Thyroid gland (tissue), 4 donors: ENCODE results near the gene EFL1.

Experiments used
- POLR2A ChIP-seq, 2 donors: fragments of 450-650 bp; IDR thresholded peaks; one replicate each; pipeline ENCODE4 v1.6.1; 2017; ENCODE audit warnings: antibody characterized with exemption in 2 of 2, mild to moderate bottlenecking in 2 of 2, moderate library complexity in 1 of 2
- TF ChIP-seq, protein P1 (sequence below), 6 experiments: fragments of 200-600 bp in 3 of 6; fragments of 450-650 bp in 3 of 6; sonication (generic) in 3 of 6; IDR thresholded peaks; one replicate each; pipeline ENCODE4 v1.5.1; 2016 to 2019; ENCODE audit warnings: antibody characterized with exemption in 6 of 6, mild to moderate bottlenecking in 2 of 6, inconsistent platforms in 1 of 6, moderate library complexity in 1 of 6

DNA sequence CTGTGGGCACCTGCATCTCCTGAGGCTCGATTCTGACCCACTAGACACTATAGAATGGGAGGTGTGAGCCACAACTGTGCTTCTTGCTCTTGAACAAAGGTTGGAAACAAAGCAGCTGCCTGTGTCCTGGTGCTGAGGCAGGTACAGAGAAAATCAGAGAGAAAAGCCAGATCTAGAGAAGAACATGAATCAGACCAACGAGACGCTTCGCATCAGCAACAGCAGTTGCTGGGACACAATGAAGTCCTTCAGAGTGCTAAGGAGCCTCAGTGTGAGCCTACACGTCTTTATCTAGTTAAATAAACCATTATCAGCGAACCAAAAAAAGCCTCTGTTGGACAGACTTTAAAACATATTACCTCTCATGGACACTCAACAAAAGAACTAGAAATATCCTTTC, 130.4 kb downstream of the EFL1 start:
- no peak for TF ChIP-seq POLR2A (IDR thresholded peaks at IDR 0.05)
- TF ChIP-seq, protein P1, sequence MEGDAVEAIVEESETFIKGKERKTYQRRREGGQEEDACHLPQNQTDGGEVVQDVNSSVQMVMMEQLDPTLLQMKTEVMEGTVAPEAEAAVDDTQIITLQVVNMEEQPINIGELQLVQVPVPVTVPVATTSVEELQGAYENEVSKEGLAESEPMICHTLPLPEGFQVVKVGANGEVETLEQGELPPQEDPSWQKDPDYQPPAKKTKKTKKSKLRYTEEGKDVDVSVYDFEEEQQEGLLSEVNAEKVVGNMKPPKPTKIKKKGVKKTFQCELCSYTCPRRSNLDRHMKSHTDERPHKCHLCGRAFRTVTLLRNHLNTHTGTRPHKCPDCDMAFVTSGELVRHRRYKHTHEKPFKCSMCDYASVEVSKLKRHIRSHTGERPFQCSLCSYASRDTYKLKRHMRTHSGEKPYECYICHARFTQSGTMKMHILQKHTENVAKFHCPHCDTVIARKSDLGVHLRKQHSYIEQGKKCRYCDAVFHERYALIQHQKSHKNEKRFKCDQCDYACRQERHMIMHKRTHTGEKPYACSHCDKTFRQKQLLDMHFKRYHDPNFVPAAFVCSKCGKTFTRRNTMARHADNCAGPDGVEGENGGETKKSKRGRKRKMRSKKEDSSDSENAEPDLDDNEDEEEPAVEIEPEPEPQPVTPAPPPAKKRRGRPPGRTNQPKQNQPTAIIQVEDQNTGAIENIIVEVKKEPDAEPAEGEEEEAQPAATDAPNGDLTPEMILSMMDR (IDR thresholded peaks at IDR 0.05) = no peak
